Colonic mucosa (tissue), 4 donors: ENCODE measurements around the gene CATSPER4. TPM values are rescaled to one million over a fixed set of nuclear protein-coding genes. Genes with fewer than 3 reads are reported as not detected.

Experiments
- DNase-seq: peaks from one replicate; pipeline ENCODE4 v3.0.0-alpha.2; 2020
- H3K27ac ChIP-seq: fragments of 200-600 bp; one replicate; pipeline ENCODE4 v1.8.0; 2021
- H3K27me3 ChIP-seq: fragments of 200-600 bp; one replicate; pipeline ENCODE4 v1.8.0; 2021
- H3K36me3 ChIP-seq: fragments of 200-600 bp; one replicate; pipeline ENCODE4 v1.8.0; 2021
- H3K4me1 ChIP-seq: fragments of 200-600 bp; one replicate; pipeline ENCODE4 v1.8.0; 2021; ENCODE audit warnings: mild to moderate bottlenecking
- H3K4me3 ChIP-seq: fragments of 200-600 bp; one replicate; pipeline ENCODE4 v1.8.0; 2021
- H3K9ac ChIP-seq, 2 donors: one replicate each; pipeline ENCODE4 v1.7.0; 2013; ENCODE audit warnings: control low read depth in 2 of 2, low read depth in 2 of 2, low read length in 2 of 2
- H3K9me3 ChIP-seq: fragments of 200-600 bp; one replicate; pipeline ENCODE4 v1.8.0; 2021
- CTCF ChIP-seq: fragments of 200-600 bp; IDR thresholded peaks from one replicate; pipeline ENCODE4 v1.8.0; 2022; ENCODE audit warnings: antibody characterized with exemption, mild to moderate bottlenecking
- intact Hi-C: fragments of 100-400 bp; cut with DNase I; formaldehyde crosslinking; loops from one replicate; pipeline ENCODE4 v1.14.1; 2022
- total RNA-seq, 2 donors: library from RNA; stranded (reverse); fragmentation: NEBNext Ultra II Directional in 1 of 2; extraction: Animal tissue kit (Norgen Biotek cat#: 25700) in 1 of 2; gene quantifications; one replicate each; pipeline ENCODE4 v1.2.1, GENCODE V29; 2021
- donor health status: healthy.
- donor health status: DM: no; HTN: no; CAD: no.
- donor health status: DM: no; HTN: no; CAD: no.

Gene CATSPER4
- total RNA-seq, 2 donors from 2014 or later, result not detected

DNA sequence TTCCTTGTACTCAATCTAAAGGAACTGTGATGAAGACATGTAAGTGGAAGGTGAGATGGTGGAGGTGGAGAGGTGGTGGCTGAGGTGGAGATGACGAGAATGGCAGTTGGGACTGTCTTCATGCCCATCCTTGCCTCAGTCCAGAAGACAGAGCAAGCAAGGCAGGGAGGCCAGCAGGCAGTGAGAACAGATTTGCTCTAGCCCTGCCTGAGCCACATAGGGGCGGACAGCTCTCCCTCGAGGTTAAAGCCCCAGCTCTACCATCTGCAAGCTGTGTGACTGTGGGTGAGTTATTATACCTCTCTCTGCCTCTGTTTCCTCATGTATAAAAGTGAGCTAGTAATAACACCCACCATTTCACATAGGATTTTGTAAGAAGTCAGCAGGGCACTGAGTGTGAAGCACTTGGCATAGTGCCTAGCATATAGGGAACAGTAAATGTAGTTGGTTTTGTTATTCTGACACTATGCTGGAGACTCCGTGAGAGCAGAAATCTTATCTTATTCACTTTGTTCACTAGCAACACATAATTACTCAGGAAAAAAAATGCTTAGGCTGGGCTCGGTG lies 36.4 kb upstream of the CATSPER4 start:
- Histone ChIP-seq H3K4me1 (no peaks in the 10 kb centered on the region), H3K36me3 (no peaks in the 10 kb centered on the region), H3K9ac (no peak overlapping the region), H3K9me3 (no peaks in the 10 kb centered on the region), H3K27me3 (no peaks in the 10 kb centered on the region), H3K27ac (no peak overlapping the region), H3K4me3 (no peak overlapping the region)
- intact Hi-C loops, result no loop called here
- TF ChIP-seq CTCF, result no peak
- DNase-seq, result no peak

- Histone ChIP-seq H3K9me3 (no peaks in the 10 kb centered on the region), H3K27ac (no peak overlapping the region), H3K36me3 (no peaks in the 10 kb centered on the region), H3K9ac (no peak overlapping the region), H3K27me3 (no peaks in the 10 kb centered on the region), H3K4me1 (no peaks in the 10 kb centered on the region), H3K4me3 (no peak overlapping the region)
- intact Hi-C loops, result no loop called here
- DNase-seq, result no peak
- TF ChIP-seq CTCF, result no peak
These were observed 35.7 kb upstream of the CATSPER4 start for GRCh38 chr1:26154750-26155149.

- no peak for TF ChIP-seq CTCF
- Histone ChIP-seq H3K9ac (no peak overlapping the region), H3K36me3 (no peaks in the 10 kb centered on the region), H3K27me3 (no peaks in the 10 kb centered on the region), H3K4me3 (no peak overlapping the region), H3K4me1 (no peaks in the 10 kb centered on the region), H3K27ac (no peak overlapping the region), H3K9me3 (no peaks in the 10 kb centered on the region)
- DNase-seq, result no peak
- intact Hi-C loops, result no loop called here
These were observed 34.8 kb upstream of the CATSPER4 start for GRCh38 chr1:26155370-26156284.

DNA sequence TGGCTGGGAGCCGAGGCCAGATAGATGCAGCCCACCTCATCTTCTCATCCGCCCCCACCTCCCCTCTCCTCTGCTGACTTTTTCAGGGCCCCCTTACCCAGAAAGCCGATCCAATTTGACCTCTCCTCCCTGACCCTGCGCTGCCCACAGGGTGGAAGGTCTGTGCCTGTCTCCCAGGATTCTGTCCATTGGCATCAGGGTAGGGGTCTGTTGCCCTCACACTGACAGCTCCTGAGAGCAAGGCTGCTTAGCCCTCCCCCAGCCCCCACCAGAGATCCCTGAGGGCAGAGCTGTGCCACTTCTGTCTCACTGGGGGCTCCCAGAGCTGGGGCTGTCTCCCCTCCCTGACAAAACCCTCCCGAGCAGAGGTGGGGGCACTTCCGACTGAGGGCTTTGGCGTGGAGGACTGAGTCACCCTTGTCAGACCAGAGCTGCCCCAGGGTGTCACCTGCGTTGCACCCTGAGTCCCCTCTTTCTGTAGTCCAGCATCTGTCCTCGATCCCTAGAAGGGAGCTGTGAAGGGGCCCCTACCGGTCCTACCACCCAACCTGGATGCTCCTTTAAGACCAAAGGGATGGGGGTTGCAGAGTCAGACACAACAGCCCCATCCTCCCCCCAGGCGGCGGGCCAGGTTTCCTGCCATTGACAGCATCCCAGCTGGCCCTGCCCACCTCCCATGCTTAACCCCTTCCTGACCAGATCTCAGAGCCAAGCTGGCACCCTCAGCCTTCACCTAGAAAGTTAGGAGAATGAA lies 33.9 kb upstream of the CATSPER4 start:
- Histone ChIP-seq H3K27ac (no peak overlapping the region), H3K4me3 (no peak overlapping the region), H3K27me3 (no peaks in the 10 kb centered on the region), H3K9me3 (no peaks in the 10 kb centered on the region), H3K36me3 (no peaks in the 10 kb centered on the region), H3K4me1 (peaks cover 4% of the 10 kb centered on the region), H3K9ac (no peak overlapping the region)
- DNase-seq, result no peak
- no peak for TF ChIP-seq CTCF
- intact Hi-C loops, result no loop called here

DNA sequence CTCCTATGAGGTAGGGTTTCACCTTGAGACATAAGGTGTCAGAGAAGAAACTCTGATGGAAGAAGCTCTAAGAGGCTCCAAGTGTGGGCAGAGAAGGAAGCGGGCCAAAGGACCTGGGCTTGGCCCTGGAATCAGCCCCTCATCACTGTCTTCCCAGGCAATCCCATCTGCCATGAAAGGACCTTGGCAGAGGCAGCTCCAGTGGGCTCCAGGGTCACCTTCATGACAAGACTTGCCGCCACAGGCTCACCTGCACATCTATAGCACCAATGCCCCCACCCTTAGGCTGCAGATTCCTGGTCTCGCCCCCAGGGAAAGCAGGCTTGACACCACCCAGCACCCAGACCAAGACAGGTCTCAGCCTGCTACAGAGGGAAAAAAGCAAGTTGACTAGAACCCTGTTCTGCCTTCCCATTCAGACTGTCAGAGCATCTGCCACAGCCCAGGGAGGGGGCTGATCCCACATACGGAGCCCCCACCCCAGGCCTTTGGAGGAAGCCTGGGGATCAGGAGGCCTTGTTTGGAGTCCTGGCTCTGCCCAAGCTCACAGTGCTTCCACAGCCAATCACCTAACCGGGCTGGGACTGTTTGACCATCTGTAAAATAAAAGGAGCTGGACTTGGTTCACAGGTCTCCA lies 32.0 kb upstream of the CATSPER4 start:
- intact Hi-C loops, result no loop called here
- Histone ChIP-seq H3K36me3 (no peaks in the 10 kb centered on the region), H3K4me1 (peaks cover 6% of the 10 kb centered on the region), H3K4me3 (no peak overlapping the region), H3K9me3 (no peaks in the 10 kb centered on the region), H3K9ac (no peak overlapping the region), H3K27me3 (no peaks in the 10 kb centered on the region), H3K27ac (no peak overlapping the region)
- no peak for TF ChIP-seq CTCF
- no peak for DNase-seq
